ENCODE results near the gene G3BP2. TPM values are rescaled to one million over a fixed set of nuclear protein-coding genes. Genes with fewer than 3 reads are reported as not detected.

G3BP2 gene
- total RNA-seq, 1 experiment from 2014 or later, result 102 TPM

DNA sequence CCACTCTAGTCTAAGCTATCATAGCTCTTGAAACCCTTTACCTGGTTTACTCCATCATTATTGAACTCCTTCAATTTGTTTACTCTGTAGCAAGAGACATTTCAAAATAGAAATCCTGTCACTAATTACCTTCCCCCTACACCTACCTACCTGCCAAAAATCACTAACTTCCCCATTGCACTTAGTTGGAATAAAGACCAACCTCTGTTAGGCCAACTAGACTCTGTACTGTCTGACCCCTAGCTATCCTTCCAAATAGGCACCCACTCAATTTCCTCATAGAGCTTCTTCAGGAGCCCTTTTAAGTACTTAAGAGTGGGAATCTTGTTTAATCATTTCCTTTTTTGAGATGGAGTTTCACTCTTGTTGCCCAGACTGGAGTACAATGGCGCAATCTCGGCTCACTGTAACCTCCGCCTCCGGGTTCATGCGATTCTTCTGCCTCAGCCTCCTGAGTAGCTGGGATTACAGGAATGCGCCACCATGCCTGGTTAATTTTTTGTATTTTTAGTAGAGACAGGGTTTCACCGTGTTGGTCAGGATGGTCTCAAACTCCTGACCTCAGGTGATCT lies 34.0 kb downstream of the G3BP2 start:
- peaks cover 6% of the 10 kb centered on the region; the same call in 1 of the 2 replicates for H3F3A ChIP-seq (ENCODE audit: insufficient read depth, low read depth)
- H4K20me1 ChIP-seq (ENCODE audit: insufficient read depth), result no peaks in the 10 kb centered on the region; the same call in 1 of the 2 replicates
- BruUV-seq (replicated peaks), result no TSS peak
- no peak overlapping the region for H3K27ac ChIP-seq
- POLR2A ChIA-PET (ENCODE audit: unreplicated experiment), result interaction anchor here (0.5 kb wide), 1 partner anchor 86 kb away, joined by 3 read pairs; no protein-coding TSS in a partner anchor
- CTCF ChIA-PET, result no interaction called here
- H3K9me3 ChIP-seq (ENCODE audit: insufficient read depth, low read depth), result no peaks in the 10 kb centered on the region
- TF ChIP-seq, protein P1, sequence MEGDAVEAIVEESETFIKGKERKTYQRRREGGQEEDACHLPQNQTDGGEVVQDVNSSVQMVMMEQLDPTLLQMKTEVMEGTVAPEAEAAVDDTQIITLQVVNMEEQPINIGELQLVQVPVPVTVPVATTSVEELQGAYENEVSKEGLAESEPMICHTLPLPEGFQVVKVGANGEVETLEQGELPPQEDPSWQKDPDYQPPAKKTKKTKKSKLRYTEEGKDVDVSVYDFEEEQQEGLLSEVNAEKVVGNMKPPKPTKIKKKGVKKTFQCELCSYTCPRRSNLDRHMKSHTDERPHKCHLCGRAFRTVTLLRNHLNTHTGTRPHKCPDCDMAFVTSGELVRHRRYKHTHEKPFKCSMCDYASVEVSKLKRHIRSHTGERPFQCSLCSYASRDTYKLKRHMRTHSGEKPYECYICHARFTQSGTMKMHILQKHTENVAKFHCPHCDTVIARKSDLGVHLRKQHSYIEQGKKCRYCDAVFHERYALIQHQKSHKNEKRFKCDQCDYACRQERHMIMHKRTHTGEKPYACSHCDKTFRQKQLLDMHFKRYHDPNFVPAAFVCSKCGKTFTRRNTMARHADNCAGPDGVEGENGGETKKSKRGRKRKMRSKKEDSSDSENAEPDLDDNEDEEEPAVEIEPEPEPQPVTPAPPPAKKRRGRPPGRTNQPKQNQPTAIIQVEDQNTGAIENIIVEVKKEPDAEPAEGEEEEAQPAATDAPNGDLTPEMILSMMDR (conservative IDR thresholded peaks at IDR 0.05), result no peak
- no peak for TF ChIP-seq EZH2 (IDR thresholded peaks at IDR 0.05; ENCODE audit: low read depth)
- no peaks in the 10 kb centered on the region for H3K9me2 ChIP-seq (ENCODE audit: insufficient read depth)
- no peaks in the 10 kb centered on the region for H3K4me1 ChIP-seq (replicated peaks; ENCODE audit: insufficient read depth)
- H3K4me2 ChIP-seq, result no peak overlapping the region
- H3K27me3 ChIP-seq (ENCODE audit: insufficient read depth, low read depth), result no peaks in the 10 kb centered on the region
- intact Hi-C loops (cut with micrococcal nuclease; ENCODE audit: unreplicated experiment), result no loop called here
- no peak overlapping the region for H2AFZ ChIP-seq
- H3K4me3 ChIP-seq, result no peak overlapping the region
- H3K79me2 ChIP-seq (ENCODE audit: low read depth), result no peaks in the 10 kb centered on the region
- no peak for DNase-seq
- no peaks in the 10 kb centered on the region for H3K36me3 ChIP-seq (ENCODE audit: low read depth)

DNA sequence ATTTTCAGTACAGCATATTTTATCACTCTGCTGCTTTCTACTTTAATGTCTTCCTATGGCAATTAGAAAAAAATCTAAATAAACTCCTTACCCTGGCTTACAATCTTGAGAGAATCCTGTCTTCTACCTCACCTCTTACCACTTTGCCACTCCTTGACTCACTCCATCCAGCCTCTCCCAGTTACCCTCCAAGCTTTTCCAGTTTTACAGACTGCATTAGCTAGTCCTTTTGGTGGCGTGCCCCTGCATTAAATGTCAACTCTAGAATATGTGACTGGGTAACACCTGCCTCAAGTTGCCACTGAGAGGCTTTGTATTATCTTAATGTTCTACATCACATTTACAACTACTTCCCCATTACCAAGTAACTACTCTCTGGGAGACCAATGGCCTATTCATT lies 35.4 kb downstream of the G3BP2 start:
- TF ChIP-seq, protein P1 (conservative IDR thresholded peaks at IDR 0.05), result no peak
- Histone ChIP-seq H3K4me3 (no peak overlapping the region), H3K79me2 (ENCODE audit: low read depth) (no peaks in the 10 kb centered on the region), H3K36me3 (ENCODE audit: low read depth) (no peaks in the 10 kb centered on the region), H3K9me3 (ENCODE audit: insufficient read depth, low read depth) (no peaks in the 10 kb centered on the region), H3K27me3 (ENCODE audit: insufficient read depth, low read depth) (no peaks in the 10 kb centered on the region), H3K4me1 (replicated peaks; ENCODE audit: insufficient read depth) (no peaks in the 10 kb centered on the region), H3K27ac (no peak overlapping the region), H3K4me2 (no peak overlapping the region), H4K20me1 (ENCODE audit: insufficient read depth) (no peaks in the 10 kb centered on the region), H3F3A (ENCODE audit: insufficient read depth, low read depth) (peaks cover 6% of the 10 kb centered on the region; the same call in 1 of the 2 replicates), H2AFZ (no peak overlapping the region), H3K9me2 (ENCODE audit: insufficient read depth) (no peaks in the 10 kb centered on the region)
- no TSS peak for BruUV-seq (replicated peaks)
- intact Hi-C loops (cut with micrococcal nuclease; ENCODE audit: unreplicated experiment), result no loop called here
- ChIA-PET POLR2A (ENCODE audit: unreplicated experiment) (no interaction called here), CTCF (no interaction called here)
- DNase-seq, result no peak

DNA sequence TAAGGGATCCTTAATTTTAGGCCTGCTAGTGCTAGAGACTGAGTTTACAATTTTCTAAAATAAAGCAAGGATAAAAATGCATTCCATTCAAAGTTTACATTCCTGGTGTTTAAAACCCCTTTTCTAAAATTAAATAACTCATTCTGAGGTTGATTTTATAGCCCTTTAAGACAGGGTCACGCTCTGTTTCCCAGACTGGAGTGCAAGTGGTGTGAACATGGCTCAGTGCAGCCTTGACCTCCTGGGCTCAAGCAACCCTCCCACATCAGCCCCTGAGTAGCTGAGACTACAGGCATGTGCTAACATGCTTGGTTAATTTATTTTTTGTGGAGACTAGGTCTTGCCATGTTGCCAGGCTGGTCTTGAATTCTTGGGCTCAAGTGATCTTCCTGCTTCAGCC lies 36.0 kb downstream of the G3BP2 start:
- H3F3A ChIP-seq (ENCODE audit: insufficient read depth, low read depth), result peaks cover under 1% of the 10 kb centered on the region; the same call in 1 of the 2 replicates
- H3K9me2 ChIP-seq (ENCODE audit: insufficient read depth), result no peaks in the 10 kb centered on the region
- no peaks in the 10 kb centered on the region for H3K27me3 ChIP-seq (ENCODE audit: insufficient read depth, low read depth)
- no peaks in the 10 kb centered on the region for H3K36me3 ChIP-seq (ENCODE audit: low read depth)
- ChIA-PET POLR2A (ENCODE audit: unreplicated experiment) (no interaction called here), CTCF (no interaction called here)
- DNase-seq, result no peak
- BruUV-seq (replicated peaks), result no TSS peak
- H3K4me1 ChIP-seq (replicated peaks; ENCODE audit: insufficient read depth), result no peaks in the 10 kb centered on the region
- no peak overlapping the region for H3K27ac ChIP-seq
- H3K79me2 ChIP-seq (ENCODE audit: low read depth), result no peaks in the 10 kb centered on the region
- no peak overlapping the region for H3K4me2 ChIP-seq
- intact Hi-C loops (cut with micrococcal nuclease; ENCODE audit: unreplicated experiment), result no loop called here
- H2AFZ ChIP-seq, result no peak overlapping the region
- no peak for TF ChIP-seq EZH2 (IDR thresholded peaks at IDR 0.05; ENCODE audit: low read depth)
- TF ChIP-seq, protein P1 (conservative IDR thresholded peaks at IDR 0.05), result no peak
- no peak overlapping the region for H3K4me3 ChIP-seq
- H4K20me1 ChIP-seq (ENCODE audit: insufficient read depth), result no peaks in the 10 kb centered on the region
- no peaks in the 10 kb centered on the region for H3K9me3 ChIP-seq (ENCODE audit: insufficient read depth, low read depth)

Data from PC-9 (cell line).